Measurements from ENCODE around the gene GALNT8.

Gene GALNT8

DNA sequence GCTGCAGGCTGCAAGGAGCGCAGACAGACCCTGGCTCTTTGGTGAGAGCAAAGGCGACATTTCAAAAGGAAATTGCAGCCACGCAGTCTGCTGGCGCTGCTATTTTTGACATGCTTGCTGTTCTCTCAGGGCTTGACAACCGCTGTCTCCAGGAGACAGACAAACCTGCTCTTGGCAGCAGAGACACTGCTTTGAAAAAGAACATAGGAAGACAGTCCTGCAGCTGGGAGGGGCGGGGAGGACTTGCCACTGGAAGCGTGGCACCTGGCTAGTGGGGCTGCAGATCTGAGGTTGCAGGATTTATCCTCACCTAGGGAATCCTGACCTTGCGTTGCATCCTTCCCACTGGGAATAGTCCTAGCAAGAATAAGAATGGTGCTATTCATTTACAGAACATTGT, 97.7 kb downstream of the GALNT8 start:
- DNase-seq (ENCODE audit: low read depth, low spot score), result no peak
- H3K4me3 ChIP-seq (ENCODE audit: low read depth, low read length), result no peak overlapping the region
- in situ Hi-C loops (cut with HindIII; ENCODE audit: low sequenced_read_pairs), result no loop called here
- TF ChIP-seq, protein P1, sequence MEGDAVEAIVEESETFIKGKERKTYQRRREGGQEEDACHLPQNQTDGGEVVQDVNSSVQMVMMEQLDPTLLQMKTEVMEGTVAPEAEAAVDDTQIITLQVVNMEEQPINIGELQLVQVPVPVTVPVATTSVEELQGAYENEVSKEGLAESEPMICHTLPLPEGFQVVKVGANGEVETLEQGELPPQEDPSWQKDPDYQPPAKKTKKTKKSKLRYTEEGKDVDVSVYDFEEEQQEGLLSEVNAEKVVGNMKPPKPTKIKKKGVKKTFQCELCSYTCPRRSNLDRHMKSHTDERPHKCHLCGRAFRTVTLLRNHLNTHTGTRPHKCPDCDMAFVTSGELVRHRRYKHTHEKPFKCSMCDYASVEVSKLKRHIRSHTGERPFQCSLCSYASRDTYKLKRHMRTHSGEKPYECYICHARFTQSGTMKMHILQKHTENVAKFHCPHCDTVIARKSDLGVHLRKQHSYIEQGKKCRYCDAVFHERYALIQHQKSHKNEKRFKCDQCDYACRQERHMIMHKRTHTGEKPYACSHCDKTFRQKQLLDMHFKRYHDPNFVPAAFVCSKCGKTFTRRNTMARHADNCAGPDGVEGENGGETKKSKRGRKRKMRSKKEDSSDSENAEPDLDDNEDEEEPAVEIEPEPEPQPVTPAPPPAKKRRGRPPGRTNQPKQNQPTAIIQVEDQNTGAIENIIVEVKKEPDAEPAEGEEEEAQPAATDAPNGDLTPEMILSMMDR (IDR thresholded peaks at IDR 0.05; ENCODE audit: low read depth, low read length), result no peak

DNA sequence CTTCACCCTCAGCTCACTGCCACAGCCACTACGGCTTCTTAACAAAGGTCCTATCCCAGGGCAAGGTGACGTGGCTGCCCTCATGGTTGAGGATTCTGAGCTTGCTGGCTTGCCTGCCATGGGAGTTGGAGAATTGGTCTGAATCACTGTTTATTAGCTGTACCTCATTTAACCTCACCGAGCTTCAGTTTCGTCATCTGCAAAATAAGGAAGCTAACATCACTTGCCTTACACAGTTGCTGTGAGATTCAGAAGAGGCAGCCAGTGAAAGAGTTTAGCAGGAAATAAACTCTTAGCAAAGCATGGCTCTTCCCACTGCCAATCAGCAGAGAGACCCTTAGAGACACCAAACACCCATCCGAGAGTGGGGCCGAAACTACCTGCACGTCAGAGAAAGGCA, 99.5 kb downstream of the GALNT8 start:
- no peak for DNase-seq (ENCODE audit: low read depth, low spot score)
- TF ChIP-seq, protein P1 (IDR thresholded peaks at IDR 0.05; ENCODE audit: low read depth, low read length), result no peak

DNA sequence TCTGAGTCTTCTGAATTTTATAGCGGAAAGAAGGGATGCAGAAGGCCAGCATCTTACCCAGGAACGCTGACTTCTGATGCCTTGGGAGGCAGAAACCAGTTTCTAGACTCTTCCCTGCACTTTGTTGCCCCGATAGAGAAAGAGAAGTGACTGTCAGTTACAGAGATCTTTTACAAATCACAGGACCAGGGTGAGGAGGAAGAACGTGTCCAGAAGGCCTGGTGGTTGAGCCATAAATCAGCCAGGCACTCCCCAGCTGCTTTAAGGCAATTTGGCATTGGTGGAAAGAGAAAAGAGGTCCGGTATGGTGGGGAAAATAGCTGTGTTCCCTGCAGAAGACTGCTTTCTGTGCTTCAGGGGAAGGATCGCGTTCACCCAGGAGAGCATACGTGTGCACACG, 100.8 kb downstream of the GALNT8 start:
- in situ Hi-C loops (cut with HindIII; ENCODE audit: low sequenced_read_pairs), result no loop called here

More for the DNA sequence above, 99.5 kb downstream of the GALNT8 start:
- in situ Hi-C loops (cut with HindIII; ENCODE audit: low sequenced_read_pairs), result no loop called here
- no peak overlapping the region for H3K4me3 ChIP-seq (ENCODE audit: low read depth, low read length)

More for the DNA sequence above, 100.8 kb downstream of the GALNT8 start:
- no peak for DNase-seq (ENCODE audit: low read depth, low spot score)
- no peak overlapping the region for H3K4me3 ChIP-seq (ENCODE audit: low read depth, low read length)
- TF ChIP-seq, protein P1 (IDR thresholded peaks at IDR 0.05; ENCODE audit: low read depth, low read length), result no peak

All from astrocyte of the spinal cord (primary cell).